Pons (tissue), 1 donor: ENCODE measurements around the gene SP110.

Source experiments
- DNase-seq: peaks from one replicate; pipeline ENCODE4 v3.0.0-alpha.2; 2016; ENCODE audit warnings: low spot score

SP110 gene

DNA sequence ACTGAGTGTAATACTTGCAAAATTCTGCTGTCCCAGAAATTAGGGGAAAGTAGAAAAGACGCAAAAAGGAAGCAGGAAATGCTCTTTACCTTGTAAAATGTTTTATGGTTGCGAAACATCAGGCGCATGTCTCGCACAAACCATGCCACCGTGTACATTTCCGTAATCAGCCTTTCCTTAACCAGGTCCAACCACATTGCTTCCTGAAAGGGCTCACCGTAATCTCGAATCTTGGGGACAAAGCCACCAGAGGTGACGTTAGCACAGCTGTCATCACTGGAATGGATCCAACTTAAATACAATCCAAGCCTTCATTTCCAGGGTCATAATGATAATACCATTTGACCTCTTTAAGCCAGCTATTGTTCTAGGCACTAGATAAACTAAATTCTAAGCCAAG lies 49.3 kb downstream of the SP110 start:
- peak; percentile 55 for DNase-seq

DNA sequence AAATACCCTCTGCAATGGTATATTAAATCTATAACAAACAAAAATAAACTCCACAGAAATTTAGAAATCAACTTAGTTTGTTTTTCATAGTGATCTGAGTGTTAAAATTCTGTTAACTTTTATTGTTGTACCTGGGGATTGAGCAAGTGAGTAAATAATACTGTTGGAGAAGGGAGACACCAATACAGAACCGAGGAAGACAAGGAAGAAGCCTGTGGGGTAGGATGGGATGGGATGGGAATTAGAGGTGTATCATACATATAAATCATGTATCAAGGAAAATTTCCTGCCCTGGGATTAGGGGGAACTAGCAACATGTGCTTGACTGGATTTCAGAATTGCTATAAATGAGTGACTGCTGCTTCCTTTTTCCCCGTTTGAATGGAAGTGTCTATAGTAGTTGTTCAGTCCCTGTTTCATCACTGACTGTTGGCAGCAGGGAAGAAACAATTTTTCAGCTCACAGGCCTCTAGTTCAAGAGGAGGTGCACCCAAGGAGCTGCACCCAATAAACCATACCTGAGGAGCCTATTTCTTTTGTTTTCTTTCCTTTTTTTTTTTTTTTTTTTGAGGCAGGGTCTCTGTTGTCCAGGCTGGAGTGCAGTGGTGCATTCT lies 53.1 kb downstream of the SP110 start:
- no peak for DNase-seq

DNA sequence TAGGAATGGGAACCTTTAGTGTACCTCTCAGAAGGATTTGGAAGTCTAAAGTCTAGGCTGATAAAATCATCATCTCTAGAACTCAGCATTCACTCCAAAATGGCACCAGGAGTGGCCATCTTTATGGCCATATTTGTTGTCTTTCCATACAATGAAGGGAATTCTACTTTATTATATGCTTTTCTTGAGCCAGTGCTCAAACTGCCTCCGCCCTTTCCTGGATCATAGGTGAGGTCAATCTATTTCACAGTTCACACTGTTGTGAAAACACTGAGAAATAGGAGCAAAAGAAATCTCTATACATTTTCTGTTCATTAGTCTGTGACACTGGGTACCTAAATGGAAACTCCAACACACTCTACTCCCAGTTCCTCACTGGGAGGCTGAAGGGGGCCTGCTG lies 55.6 kb downstream of the SP110 start:
- DNase-seq = no peak

DNA sequence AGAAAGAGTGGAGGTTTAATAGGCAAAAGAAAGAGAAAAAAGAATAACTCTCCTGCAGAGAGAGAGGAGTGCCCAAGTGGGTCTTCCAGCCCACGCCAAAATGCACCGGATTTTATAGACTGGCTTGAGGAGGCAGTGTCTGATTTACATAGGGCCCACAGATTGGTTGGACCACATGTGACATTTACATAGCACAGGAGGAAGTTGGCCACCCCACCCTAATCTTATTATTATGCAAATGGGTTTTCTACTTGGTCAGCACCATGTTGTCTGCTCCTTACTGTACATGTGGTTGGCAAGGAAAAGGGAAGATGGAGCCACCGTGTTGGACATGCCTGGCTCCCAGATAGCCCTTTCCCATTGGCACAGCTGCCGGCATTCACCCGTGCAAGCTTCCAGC lies 56.8 kb downstream of the SP110 start:
- DNase-seq = no peak

- no peak for DNase-seq
Observed at GRCh38 chr2:230161184-230161583, 58.6 kb downstream of the SP110 start.

DNA sequence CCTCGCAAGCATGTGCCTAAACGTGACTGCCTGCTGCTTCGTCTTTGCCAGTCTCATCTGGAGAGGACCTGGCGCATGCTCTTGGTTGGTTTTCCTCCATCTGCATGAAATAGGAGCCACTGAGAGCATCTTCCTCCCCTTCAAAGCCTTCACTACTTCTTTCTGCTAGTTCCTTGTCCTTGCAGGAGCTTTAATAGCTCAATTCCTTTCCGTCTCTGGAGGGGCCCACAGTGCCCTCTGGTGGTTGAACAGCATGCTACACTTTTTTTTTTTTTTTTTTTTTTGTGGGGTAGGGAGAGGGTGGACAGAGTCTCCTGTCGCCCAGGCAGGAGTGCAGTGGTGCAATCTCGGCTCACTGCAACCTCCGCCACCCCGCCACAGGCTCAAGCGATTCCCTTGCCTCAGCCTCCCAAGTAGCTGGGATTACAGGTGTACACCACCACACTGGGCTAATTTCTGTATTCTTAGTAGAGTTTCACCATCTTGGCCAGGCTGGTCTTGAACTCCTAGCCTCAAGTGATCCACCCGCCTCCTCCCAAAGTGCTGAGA lies 59.6 kb downstream of the SP110 start:
- peak; percentile 54 for DNase-seq

- no peak for DNase-seq
Observed at GRCh38 chr2:230158468-230158867, 61.3 kb downstream of the SP110 start.

GRCh38 chr2:230156782-230157699 lies 62.7 kb downstream of the SP110 start:
- DNase-seq = no peak

- DNase-seq = no peak
Observed at GRCh38 chr2:230155359-230155758, 64.4 kb downstream of the SP110 start.

DNA sequence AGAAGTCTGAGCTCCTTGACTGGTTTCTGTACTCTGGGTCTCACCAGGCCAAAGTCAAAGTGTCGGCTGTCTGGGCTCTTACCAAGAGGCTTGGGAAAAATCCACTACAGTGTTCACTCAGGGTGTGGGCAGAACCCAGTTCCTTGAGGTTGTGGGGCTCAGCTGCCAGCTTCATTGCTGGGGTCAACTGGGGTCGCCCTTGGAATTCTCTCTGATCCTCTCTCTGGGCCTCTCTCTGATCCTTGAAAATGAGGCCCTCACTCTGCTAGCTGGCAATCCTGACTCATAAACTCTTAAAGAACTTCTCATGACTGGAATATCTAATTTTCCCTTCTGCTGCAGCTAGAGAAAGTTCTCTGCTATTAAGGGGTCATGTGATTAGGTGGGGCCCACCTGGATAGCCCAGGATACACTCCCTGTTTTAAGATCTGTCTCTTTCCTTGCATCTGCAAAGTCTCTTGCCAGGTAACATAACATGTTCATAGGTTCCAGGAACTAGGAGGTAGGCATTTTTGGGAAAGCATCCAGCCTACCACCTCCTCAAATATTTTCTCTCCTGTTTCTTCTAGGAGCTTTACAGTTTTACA lies 66.3 kb downstream of the SP110 start:
- DNase-seq = no peak

DNA sequence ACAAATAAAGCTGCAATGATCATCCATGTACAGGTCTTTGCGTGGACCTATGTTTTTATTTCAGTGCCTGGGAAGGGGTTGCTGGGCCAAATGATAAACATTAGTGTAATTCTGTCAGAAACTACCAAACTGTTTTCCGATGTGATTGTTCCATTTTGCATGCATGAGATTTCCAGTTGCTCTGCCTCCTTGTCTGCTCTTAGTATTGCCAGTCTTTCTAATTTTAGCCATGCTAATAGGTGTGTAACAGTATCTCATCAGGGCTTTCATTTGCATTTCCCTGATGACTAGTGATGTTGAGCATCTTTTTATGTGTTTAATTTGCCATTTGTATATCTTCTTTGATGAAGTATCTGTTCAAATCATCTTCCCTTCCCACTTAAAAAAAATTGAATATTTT lies 67.5 kb downstream of the SP110 start:
- no peak for DNase-seq

DNA sequence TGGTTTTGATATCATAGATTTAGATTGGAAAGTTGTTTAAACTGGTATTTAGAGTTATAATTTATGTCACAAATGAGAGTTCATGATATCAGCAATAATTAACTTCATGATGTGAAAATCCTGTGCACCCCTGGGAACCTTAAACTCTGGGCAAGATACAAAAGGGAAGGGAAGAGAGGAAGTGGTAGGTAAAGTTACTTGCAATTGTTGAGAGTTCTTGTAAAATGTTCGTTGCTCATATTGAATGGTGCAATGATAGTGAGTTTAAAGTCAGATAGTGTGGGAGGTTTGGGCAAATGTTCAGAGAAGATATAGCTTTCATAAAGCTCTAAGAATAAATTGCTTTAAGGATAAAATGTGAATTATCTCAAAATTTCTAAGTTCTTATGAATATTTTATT lies 75.4 kb downstream of the SP110 start:
- no peak for DNase-seq

- no peak for DNase-seq
Observed at GRCh38 chr2:230140667-230141066, 79.1 kb downstream of the SP110 start.

- DNase-seq = no peak
Observed at GRCh38 chr2:230137902-230138539, 81.8 kb downstream of the SP110 start.

DNA sequence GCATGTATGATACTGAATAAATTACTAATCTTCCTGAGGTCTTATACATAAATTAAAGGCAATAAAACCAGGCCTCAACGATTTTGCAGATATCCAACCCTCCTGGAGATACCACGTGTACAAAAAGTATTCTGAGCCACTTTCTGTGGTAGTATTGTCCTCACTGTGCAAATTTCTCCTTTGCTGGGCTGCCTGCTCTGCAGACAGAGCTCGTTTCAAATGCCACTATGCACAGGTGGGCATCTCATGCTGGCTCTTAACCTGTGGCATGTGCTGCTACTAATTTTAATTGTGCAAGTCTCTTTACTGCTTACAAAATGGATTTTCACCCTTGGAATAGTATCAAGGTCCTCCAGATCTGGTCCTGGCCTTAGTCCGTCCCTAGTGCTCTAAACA lies 84.7 kb downstream of the SP110 start:
- no peak for DNase-seq

DNA sequence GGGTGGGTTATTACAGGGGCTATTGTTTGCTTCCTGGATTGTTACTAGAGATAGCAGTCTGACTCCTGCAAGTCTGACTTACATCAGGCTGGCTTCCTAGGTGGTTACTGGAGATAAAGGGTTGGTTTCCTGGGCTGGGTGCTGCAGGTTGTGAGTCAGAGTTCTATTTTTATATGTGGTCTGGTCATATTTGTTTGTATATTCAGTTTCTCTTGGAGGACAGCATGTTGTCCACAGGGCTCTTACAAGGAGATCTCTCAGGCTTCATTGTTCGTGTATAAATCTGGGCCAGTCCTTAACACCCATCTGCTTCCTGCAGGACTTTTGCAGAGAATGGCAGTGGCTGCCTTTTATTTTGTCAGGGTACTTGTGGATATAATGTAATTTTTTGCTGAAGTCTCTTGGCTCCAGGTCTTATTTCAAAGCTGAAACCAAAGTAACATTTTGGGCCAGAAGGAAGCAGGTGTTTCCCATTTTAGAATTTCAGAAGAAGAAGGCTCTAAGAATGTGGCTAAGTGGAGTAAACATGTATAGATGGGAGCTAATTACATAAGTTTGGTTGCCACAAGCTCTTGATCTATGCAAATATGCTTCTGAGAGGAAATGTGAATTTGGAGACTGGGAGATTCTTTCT lies 85.2 kb downstream of the SP110 start:
- DNase-seq = no peak

- no peak for DNase-seq
Observed at GRCh38 chr2:230131366-230131765, 88.4 kb downstream of the SP110 start.

DNA sequence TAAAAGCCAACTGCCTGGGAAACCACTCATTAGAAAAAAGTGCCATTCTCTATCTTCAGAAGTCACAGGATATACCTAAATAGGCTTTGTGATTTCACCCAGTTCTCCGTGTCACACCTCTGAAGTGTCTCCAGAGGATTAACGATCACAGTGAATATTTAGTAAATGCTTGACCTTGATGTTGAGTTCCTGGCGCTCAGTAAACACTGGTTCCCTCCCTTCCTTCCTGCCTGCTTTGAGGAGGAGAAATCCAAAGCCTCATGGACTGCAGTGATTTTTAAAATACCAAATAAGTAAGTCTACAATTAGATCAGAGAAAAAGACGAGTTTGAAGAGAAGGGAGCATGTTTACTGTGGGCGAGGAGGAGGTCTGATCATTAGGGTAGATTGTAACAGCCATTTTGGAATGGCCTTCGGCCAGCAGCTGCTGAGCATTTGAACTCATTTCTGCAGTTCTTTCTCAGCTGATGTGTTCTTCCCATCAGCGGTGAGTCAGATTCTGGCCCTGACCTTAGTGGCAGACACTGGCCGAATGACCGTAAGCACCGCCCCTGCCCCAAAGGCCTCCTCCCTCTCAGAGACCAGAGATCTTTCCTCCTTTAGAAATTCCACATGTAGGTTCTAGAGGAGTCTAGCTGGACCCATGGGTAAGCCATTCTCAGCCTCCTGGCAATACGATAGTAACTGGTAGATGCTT lies 89.0 kb downstream of the SP110 start:
- DNase-seq = peak; percentile 12

GRCh38 chr2:230129343-230129742 lies 90.4 kb downstream of the SP110 start:
- no peak for DNase-seq

DNA sequence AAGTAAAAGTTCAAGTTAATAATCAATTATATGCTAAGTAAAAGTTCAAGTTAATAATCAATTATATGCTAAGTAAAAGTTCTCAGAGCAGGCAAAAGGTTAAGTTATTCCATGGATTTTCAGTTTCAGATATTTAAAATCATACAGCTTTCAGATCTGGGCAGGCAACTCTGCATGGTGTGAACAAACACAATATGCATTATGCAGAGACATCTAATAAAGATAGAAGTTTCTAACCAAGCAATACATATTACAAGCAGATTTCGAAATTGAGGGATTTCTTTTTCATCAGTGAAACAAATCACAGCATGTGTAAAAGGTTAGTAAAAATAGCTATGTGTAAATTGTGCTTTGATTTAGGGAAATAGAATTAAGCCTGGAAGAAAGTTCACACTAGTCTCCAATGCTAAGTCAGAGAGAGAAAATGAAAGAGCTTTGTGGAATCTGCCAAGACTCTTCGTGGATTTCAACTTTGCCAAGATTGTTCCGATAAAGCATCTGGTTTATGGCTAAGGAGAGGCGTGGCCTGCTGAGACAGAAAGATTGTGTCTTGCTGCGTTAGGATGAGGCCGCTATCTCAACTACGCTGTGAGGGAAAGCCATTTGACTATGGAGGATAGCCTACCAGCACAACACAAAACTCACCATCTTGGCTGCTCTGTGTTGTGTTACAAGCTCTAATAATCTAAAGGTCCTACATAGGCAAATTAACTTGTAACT lies 91.0 kb downstream of the SP110 start:
- peak; percentile 10 for DNase-seq

DNA sequence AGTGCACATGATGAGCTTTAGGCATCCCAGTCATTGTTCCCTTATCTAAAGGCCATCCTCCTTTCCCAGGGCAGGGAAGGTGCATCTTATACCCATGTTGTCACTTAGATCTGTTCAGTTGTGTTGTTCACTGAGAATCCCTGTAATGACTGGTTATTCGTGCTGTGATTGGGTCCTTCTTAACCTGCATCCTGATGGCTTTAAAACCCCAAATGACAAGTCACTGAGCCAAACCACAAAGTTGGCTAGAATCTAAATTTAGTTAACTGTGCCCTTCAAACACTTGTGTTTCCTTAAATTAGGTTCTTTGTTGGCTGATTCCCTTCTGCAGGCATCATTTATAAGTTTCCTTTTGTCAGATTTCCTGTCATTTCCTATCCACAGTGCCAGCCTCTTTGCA lies 92.6 kb downstream of the SP110 start:
- DNase-seq = no peak
